DND-41 (cell line): ENCODE measurements around the gene TRPC3.

Source experiments
- ATAC-seq: fragments of 200-7000 bp; cut with Tn5 transposase; 3 replicates; pipeline ENCODE4 v1.9.1; 2021; ENCODE audit warnings: low read depth; ENCODE audit not compliant: insufficient read depth
- DNase-seq: peaks from one replicate; pipeline ENCODE4 v3.0.0-alpha.2; 2020
- H2AFZ ChIP-seq: 2 replicates; pipeline ENCODE4 v1.6.0; 2012; ENCODE audit warnings: low read depth, low read length
- H3K27ac ChIP-seq: 2 replicates; pipeline ENCODE4 v1.5.1; 2012; ENCODE audit warnings: low read length, inconsistent platforms
- H3K27me3 ChIP-seq: fragments of 200-600 bp; sonication (generic); 2 replicates; pipeline ENCODE4 v1.6.0; 2012; ENCODE audit warnings: low read length, mild to moderate bottlenecking, inconsistent platforms; ENCODE audit not compliant: insufficient read depth, poor library complexity
- H3K36me3 ChIP-seq: 2 replicates; pipeline ENCODE4 v1.5.1; 2012; ENCODE audit warnings: low read length, inconsistent platforms; ENCODE audit not compliant: insufficient read depth
- H3K4me1 ChIP-seq: 2 replicates; pipeline ENCODE4 v1.5.1; 2012; ENCODE audit warnings: mild to moderate bottlenecking, low read length; ENCODE audit not compliant: insufficient read depth
- H3K4me2 ChIP-seq: 2 replicates; pipeline ENCODE4 v1.6.0; 2012; ENCODE audit warnings: mild to moderate bottlenecking, moderate library complexity, low read length, inconsistent platforms; ENCODE audit not compliant: insufficient read depth
- H3K4me3 ChIP-seq, 2 experiments: fragments of 200-600 bp in 1 of 2; shearing (Covaris generic) in 1 of 2; 2 replicates each; pipeline ENCODE4 v1.5.1; 2012 to 2016; ENCODE audit warnings: inconsistent platforms in 2 of 2, low read length in 2 of 2, mild to moderate bottlenecking in 2 of 2, low read depth in 1 of 2, moderate library complexity in 1 of 2
- H3K79me2 ChIP-seq: 2 replicates; pipeline ENCODE4 v1.6.0; 2012; ENCODE audit warnings: low read length, inconsistent platforms; ENCODE audit not compliant: insufficient read depth
- H3K9ac ChIP-seq: 2 replicates; pipeline ENCODE4 v1.6.0; 2012; ENCODE audit warnings: low read depth, mild to moderate bottlenecking, inconsistent platforms, low read length, moderate library complexity
- H3K9me3 ChIP-seq: 2 replicates; pipeline ENCODE4 v1.5.1; 2012; ENCODE audit warnings: low read length, moderate library complexity, mild to moderate bottlenecking, inconsistent platforms; ENCODE audit not compliant: insufficient read depth, severe bottlenecking
- H4K20me1 ChIP-seq: 2 replicates; pipeline ENCODE4 v1.6.0; 2012; ENCODE audit warnings: low read length; ENCODE audit not compliant: insufficient read depth
- EZH2 ChIP-seq: IDR thresholded peaks from 3 replicates; pipeline ENCODE4 v1.6.1; 2012; ENCODE audit warnings: borderline replicate concordance, low read depth, mild to moderate bottlenecking, moderate library complexity, low read length, inconsistent platforms; ENCODE audit not compliant: severe bottlenecking
- TF ChIP-seq, protein P1 (sequence below): IDR thresholded peaks from 2 replicates; pipeline ENCODE4 v1.5.1; 2012; ENCODE audit warnings: borderline replicate concordance, low read length, moderate library complexity, mild to moderate bottlenecking; ENCODE audit not compliant: poor library complexity, severe bottlenecking; ENCODE audit errors: extremely low read depth

Gene TRPC3

DNA sequence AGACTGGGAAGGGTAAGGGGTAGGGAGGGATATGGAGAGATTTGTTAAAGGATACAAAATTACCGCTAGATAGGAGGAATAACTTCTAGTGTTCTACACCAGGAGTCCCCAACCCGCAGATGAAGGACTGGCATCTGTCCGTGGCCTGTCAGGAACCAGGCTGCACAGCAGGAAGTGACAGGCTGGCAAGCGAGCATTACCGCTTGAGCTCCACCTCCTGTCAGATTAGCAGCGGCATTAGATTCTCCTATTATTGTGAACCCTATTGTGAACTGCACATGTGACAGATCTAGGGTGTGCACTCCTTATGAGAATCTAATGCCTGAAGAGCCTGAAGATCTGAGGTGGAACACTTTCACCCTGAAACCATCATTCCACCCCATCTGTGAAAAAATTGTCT is 53.7 kb downstream of the TRPC3 start:
- Histone ChIP-seq H3K27ac (no peak overlapping the region), H4K20me1 (0 out of 2 replicates have a peak, but pooled peaks cover under 1% of the 10 kb centered on the region), H3K27me3 (peaks cover 13% of the 10 kb centered on the region), H2AFZ (no peak overlapping the region), H3K4me3 (no peak overlapping the region), H3K4me2 (no peak overlapping the region), H3K79me2 (no peaks in the 10 kb centered on the region), H3K9me3 (no peaks in the 10 kb centered on the region), H3K4me1 (no peaks in the 10 kb centered on the region), H3K9ac (no peak overlapping the region), H3K36me3 (no peaks in the 10 kb centered on the region)
- TF ChIP-seq, protein P1, sequence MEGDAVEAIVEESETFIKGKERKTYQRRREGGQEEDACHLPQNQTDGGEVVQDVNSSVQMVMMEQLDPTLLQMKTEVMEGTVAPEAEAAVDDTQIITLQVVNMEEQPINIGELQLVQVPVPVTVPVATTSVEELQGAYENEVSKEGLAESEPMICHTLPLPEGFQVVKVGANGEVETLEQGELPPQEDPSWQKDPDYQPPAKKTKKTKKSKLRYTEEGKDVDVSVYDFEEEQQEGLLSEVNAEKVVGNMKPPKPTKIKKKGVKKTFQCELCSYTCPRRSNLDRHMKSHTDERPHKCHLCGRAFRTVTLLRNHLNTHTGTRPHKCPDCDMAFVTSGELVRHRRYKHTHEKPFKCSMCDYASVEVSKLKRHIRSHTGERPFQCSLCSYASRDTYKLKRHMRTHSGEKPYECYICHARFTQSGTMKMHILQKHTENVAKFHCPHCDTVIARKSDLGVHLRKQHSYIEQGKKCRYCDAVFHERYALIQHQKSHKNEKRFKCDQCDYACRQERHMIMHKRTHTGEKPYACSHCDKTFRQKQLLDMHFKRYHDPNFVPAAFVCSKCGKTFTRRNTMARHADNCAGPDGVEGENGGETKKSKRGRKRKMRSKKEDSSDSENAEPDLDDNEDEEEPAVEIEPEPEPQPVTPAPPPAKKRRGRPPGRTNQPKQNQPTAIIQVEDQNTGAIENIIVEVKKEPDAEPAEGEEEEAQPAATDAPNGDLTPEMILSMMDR = peak; percentile 18
- no peak for TF ChIP-seq EZH2
- DNase-seq (peak; percentile 20), ATAC-seq (peak; percentile 82)

DNA sequence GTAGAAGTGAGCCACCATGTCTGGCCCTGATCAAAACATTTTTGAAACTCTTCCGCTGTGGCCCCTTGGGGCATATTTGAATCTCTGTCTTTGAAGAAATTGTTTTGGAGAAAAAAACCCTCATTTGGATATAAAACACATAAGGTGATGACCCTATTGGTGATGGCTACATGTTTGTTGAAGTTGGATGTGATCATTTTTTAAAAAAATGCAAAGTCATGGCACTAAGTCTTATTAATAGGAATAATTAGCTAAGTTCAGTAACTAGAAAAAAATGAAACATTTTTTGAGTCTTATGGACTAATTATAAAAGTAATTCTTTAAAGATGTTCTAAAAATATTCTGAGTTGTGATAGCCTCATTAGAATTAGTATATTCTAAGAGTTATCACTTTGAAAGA is 63.7 kb downstream of the TRPC3 start:
- DNase-seq (no peak), ATAC-seq (no peak)
- Histone ChIP-seq H4K20me1 (no peaks in the 10 kb centered on the region), H3K79me2 (no peaks in the 10 kb centered on the region), H3K27ac (no peak overlapping the region), H3K27me3 (peaks cover 13% of the 10 kb centered on the region), H3K4me2 (no peak overlapping the region), H2AFZ (no peak overlapping the region), H3K36me3 (no peaks in the 10 kb centered on the region), H3K9ac (no peak overlapping the region), H3K9me3 (no peaks in the 10 kb centered on the region), H3K4me1 (no peaks in the 10 kb centered on the region), H3K4me3 (no peak overlapping the region)
- no peak for TF ChIP-seq EZH2
- TF ChIP-seq, protein P1 = no peak

DNA sequence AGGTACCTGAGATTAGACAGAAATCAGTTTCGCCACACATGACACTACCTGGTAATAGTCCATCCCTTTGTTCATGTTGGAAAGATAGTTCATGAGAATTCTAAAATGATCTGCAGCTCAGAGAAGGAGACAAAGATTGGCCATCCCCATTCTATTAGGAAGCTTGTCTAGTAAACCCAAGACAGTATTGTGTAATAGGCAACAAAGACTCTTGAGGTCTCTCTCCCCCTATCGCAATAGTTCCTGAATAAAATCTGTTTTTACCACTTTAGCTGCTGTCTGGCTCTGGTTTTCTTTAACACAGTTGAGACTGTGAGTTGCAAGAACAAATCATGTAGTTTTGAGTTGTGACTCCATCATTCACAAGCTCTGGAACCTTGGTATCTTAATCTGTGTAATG is 66.7 kb downstream of the TRPC3 start:
- H3K79me2 ChIP-seq = no peaks in the 10 kb centered on the region
- peaks cover 28% of the 10 kb centered on the region for H3K27me3 ChIP-seq
- H2AFZ ChIP-seq = no peak overlapping the region
- H3K4me2 ChIP-seq = no peak overlapping the region
- H3K4me3 ChIP-seq = no peak overlapping the region
- TF ChIP-seq, protein P1 = no peak
- TF ChIP-seq EZH2 = no peak
- no peak overlapping the region for H3K27ac ChIP-seq
- ATAC-seq (no peak), DNase-seq (no peak)
- H4K20me1 ChIP-seq = no peaks in the 10 kb centered on the region
- no peaks in the 10 kb centered on the region for H3K4me1 ChIP-seq
- H3K9me3 ChIP-seq = no peaks in the 10 kb centered on the region
- H3K9ac ChIP-seq = no peak overlapping the region
- no peaks in the 10 kb centered on the region for H3K36me3 ChIP-seq

DNA sequence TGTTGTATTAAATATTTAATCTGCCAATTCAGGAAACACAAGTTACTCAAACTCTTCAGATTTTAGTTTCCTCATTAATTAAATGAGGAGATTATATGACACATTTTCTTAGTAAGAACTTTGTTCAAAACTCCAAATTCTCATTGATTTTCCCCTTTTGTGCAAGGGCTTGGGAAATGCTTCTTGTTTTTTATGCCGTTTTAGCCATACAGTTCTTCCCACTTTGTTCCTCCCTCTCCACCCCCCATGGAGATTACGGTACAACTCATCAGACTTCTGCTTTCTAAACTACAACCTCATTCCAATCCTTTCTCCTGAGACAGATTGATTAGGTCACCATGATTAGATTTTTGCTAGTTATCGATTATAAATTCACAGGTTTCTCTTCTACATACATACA is 70.7 kb downstream of the TRPC3 start:
- no peak overlapping the region for H3K4me2 ChIP-seq

More for the DNA sequence above, 70.7 kb downstream of the TRPC3 start:
- H3K79me2 ChIP-seq = no peaks in the 10 kb centered on the region
- H3K9me3 ChIP-seq = no peaks in the 10 kb centered on the region
- TF ChIP-seq, protein P1 = no peak
- TF ChIP-seq EZH2 = no peak
- no peaks in the 10 kb centered on the region for H4K20me1 ChIP-seq
- peaks cover 31% of the 10 kb centered on the region for H3K27me3 ChIP-seq
- H3K27ac ChIP-seq = no peak overlapping the region
- no peaks in the 10 kb centered on the region for H3K36me3 ChIP-seq
- no peak overlapping the region for H3K4me3 ChIP-seq
- DNase-seq (no peak), ATAC-seq (no peak)
- H2AFZ ChIP-seq = no peak overlapping the region
- no peaks in the 10 kb centered on the region for H3K4me1 ChIP-seq
- H3K9ac ChIP-seq = no peak overlapping the region
